Measurements from ENCODE around the gene SHISA5.

Gene SHISA5

DNA sequence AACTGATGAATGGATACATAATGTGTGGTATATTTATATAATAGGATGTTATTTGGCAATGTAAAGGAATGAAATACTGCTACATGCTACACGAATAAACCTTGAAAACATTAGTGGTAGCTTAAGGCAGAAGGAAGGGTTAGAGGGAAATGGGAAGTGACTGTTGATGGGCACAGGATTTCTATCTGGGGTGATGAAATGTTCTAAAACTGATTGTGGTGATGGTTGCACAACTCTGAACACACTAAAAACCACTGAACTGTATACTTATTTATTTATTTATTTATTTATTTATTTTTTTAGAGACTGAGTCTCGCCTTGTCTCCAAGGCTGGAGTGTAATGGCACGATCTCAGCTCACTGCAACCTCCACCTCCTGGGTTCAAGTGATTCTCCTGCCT lies 24.8 kb upstream of the SHISA5 start:
- no peaks in the 10 kb centered on the region for H3K9me3 ChIP-seq (ENCODE audit: low read depth, low read length)
- no peaks in the 10 kb centered on the region for H3K36me3 ChIP-seq (ENCODE audit: insufficient read depth, low read length)
- no peak overlapping the region for H3K4me3 ChIP-seq
- TF ChIP-seq FOXP2 (optimal IDR thresholded peaks at IDR 0.05; ENCODE audit: control extremely low read depth, extremely low read length, insufficient read depth) (no peak), POLR2AphosphoS5 (IDR thresholded peaks at IDR 0.05; ENCODE audit: borderline replicate concordance, low read depth, low read length) (no peak), EZH2 (IDR thresholded peaks at IDR 0.05) (no peak)
- H3K9ac ChIP-seq (ENCODE audit: insufficient read length), result no peak overlapping the region
- no peak for DNase-seq (ENCODE audit: low read depth, low spot score)
- no peak overlapping the region for H3K27ac ChIP-seq

DNA sequence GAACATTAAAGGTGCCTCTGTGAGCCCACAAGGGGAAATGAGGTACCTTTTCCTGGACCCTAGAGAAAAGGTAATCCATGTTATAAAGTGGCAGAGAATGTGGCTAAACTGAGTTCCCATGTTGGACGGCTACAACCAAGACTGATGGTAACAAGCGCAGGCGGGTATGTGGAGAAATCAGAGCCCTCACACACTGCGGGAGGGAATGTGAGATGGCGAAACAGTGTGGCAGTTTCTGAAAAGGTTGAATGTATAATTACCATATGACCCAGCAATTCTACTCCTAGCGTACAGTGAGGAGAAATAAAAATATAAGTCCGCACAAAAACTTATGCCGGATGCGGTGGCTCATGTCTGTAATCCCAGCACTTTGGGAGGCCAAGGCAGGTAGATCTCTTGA lies 24.1 kb upstream of the SHISA5 start:
- no peak for DNase-seq (ENCODE audit: low read depth, low spot score)
- no peaks in the 10 kb centered on the region for H3K36me3 ChIP-seq (ENCODE audit: insufficient read depth, low read length)
- no peaks in the 10 kb centered on the region for H3K9me3 ChIP-seq (ENCODE audit: low read depth, low read length)
- TF ChIP-seq POLR2AphosphoS5 (IDR thresholded peaks at IDR 0.05; ENCODE audit: borderline replicate concordance, low read depth, low read length) (no peak), FOXP2 (optimal IDR thresholded peaks at IDR 0.05; ENCODE audit: control extremely low read depth, extremely low read length, insufficient read depth) (no peak), EZH2 (IDR thresholded peaks at IDR 0.05) (no peak)
- no peak overlapping the region for H3K27ac ChIP-seq
- no peak overlapping the region for H3K4me3 ChIP-seq
- H3K9ac ChIP-seq (ENCODE audit: insufficient read length), result no peak overlapping the region

DNA sequence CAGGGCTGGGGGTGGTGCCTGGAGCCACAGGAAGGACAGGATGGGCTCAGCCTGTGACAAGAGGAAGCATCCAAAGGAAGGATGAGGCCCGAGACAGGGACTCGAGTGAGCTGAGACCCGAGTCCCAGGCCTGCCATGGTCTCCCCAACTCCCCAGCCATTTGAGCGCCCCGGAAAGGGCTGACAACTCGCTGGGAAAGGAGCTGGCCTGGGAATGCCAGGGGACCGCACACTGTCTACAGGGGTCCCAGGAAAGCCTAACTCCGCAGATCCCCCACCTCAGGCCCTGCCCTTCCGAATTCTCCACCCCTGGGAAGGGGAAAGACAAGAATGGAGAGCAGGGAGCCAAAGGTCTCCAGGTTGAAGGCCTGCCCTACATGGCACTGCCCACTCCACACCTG lies 21.0 kb upstream of the SHISA5 start:
- no peak overlapping the region for H3K9ac ChIP-seq (ENCODE audit: insufficient read length)
- no peak for DNase-seq (ENCODE audit: low read depth, low spot score)
- no peak overlapping the region for H3K4me3 ChIP-seq
- TF ChIP-seq FOXP2 (optimal IDR thresholded peaks at IDR 0.05; ENCODE audit: control extremely low read depth, extremely low read length, insufficient read depth) (no peak), EZH2 (IDR thresholded peaks at IDR 0.05) (no peak)
- H3K27ac ChIP-seq, result no peak overlapping the region
- H3K36me3 ChIP-seq (ENCODE audit: insufficient read depth, low read length), result no peaks in the 10 kb centered on the region
- H3K9me3 ChIP-seq (ENCODE audit: low read depth, low read length), result no peaks in the 10 kb centered on the region

DNA sequence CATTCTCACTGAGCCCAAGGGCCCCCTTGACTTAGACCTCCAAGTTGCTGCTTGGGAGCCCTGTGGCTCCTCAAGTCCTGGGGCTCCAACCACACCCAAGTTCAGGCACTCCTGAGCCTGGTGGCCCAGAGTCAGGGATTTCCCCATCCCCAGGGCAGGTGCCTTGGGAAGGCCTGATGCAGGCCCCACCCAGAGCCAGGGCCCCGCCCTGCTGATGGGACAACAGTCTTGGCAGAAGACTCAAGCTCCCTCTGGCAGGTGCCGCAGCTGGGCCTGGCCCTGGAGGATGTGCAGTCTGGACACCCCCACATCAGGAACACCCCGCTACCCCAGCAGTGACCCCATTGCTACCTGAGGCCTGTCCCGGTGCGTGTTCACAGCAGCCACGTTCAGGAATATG lies 17.7 kb upstream of the SHISA5 start:
- no peaks in the 10 kb centered on the region for H3K36me3 ChIP-seq (ENCODE audit: insufficient read depth, low read length)
- no peak overlapping the region for H3K9ac ChIP-seq (ENCODE audit: insufficient read length)
- no peak for DNase-seq (ENCODE audit: low read depth, low spot score)
- no peak overlapping the region for H3K27ac ChIP-seq
- no peak overlapping the region for H3K4me3 ChIP-seq
- H3K9me3 ChIP-seq (ENCODE audit: low read depth, low read length), result no peaks in the 10 kb centered on the region
- TF ChIP-seq POLR2AphosphoS5 (IDR thresholded peaks at IDR 0.05; ENCODE audit: borderline replicate concordance, low read depth, low read length) (no peak), EZH2 (IDR thresholded peaks at IDR 0.05) (no peak), FOXP2 (optimal IDR thresholded peaks at IDR 0.05; ENCODE audit: control extremely low read depth, extremely low read length, insufficient read depth) (no peak)

DNA sequence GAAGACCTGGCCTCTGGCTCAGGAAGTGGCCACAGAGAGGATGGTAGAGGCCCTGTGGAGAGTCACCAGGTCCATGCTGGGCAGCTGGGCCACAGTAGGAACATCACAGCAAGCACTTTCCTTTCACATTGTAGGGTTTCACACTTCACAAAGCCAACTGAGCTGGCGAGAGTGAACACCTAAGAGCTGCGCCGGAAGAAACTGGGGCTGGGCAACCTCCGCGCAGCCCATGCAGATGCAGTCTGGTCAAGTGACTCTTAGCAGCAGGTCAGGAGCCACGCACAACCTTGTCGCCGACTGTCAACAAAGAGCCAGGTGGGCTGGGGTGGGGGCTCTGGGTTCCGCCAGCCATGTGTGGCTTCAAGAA lies 15.3 kb upstream of the SHISA5 start:
- DNase-seq (ENCODE audit: low read depth, low spot score), result no peak
- no peaks in the 10 kb centered on the region for H3K9me3 ChIP-seq (ENCODE audit: low read depth, low read length)
- H3K36me3 ChIP-seq (ENCODE audit: insufficient read depth, low read length), result no peaks in the 10 kb centered on the region
- no peak overlapping the region for H3K27ac ChIP-seq
- no peak for TF ChIP-seq EZH2 (IDR thresholded peaks at IDR 0.05)
- TF ChIP-seq FOXP2 (optimal IDR thresholded peaks at IDR 0.05; ENCODE audit: control extremely low read depth, extremely low read length, insufficient read depth), result no peak
- no peak for TF ChIP-seq POLR2AphosphoS5 (IDR thresholded peaks at IDR 0.05; ENCODE audit: borderline replicate concordance, low read depth, low read length)
- H3K9ac ChIP-seq (ENCODE audit: insufficient read length), result no peak overlapping the region
- no peak overlapping the region for H3K4me3 ChIP-seq

DNA sequence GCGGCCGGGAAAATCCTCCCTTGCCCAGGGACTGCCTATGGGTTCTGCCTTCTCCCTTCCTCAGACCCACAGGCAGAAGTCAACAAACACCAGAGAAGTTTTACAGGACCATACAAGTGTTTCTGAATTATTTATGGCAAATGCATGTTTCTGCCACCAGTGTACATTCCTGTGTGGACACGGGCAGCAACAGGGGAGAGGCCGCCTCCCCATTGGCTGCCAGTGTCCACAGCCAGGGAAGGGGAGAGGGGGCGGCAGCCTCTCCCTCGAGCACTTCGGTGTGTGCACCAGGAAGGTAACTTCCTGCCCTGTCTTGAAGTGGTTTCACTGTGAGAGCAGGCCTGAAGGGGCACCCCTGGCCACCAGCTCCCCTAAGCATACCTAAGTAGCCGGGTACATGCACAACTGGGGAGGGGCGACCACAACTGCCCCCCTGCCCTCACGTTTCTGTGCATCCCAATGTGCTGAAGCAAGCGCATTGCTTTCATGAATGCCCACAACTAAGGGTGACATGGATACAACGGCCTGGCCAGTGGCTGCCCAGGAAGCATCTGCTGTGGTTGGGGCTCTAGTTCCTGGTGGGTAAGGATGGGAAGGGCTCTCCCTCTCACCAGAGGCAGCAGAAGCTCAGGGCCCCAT lies 14.8 kb upstream of the SHISA5 start:
- Histone ChIP-seq H3K9ac (ENCODE audit: insufficient read length) (no peak overlapping the region), H3K4me3 (no peak overlapping the region), H3K36me3 (ENCODE audit: insufficient read depth, low read length) (no peaks in the 10 kb centered on the region), H3K27ac (no peak overlapping the region), H3K9me3 (ENCODE audit: low read depth, low read length) (no peaks in the 10 kb centered on the region)
- no peak for TF ChIP-seq EZH2 (IDR thresholded peaks at IDR 0.05)
- DNase-seq (ENCODE audit: low read depth, low spot score), result no peak

DNA sequence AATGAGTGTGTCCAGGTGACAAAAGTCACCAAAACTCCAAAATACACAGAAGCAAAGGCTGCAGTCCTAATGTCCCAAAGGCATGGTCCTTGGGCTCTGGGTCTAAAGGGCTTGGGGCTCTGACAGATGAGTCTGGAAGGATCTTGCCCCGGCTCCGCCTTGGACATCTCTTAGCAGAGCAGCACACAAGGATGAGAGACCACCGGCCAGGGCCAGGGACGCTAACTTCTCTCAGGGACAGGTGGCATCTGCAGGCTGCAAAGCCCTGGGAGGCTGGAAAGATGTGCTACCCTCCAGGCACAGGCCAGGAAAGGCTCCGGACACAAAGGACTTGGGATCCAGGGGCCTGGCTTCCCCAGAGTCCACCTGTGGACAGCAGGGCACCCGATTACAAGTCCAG lies 14.1 kb upstream of the SHISA5 start:
- H3K36me3 ChIP-seq (ENCODE audit: insufficient read depth, low read length), result no peaks in the 10 kb centered on the region

DNA sequence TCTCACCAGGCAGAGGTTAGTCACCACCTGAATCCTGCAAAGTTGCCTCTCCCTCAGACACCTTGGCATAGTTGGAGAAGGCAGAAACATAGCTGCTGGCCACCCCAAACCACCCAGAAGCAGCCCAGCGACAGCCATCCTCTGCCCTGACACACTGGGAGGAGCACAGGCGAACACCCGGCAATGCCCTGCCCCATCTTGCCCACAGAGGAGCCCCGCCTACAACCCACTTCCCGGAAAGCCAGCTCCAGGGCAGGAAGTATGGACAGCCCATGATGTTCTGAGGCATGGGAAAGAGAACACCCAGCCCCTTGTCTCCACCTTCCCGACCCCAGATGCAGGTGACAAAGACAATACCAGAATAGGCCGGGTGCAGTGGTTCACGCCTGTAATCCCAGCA lies 12.6 kb upstream of the SHISA5 start:
- no peak for DNase-seq (ENCODE audit: low read depth, low spot score)
- H3K36me3 ChIP-seq (ENCODE audit: insufficient read depth, low read length), result no peaks in the 10 kb centered on the region
- H3K27ac ChIP-seq, result no peak overlapping the region
- no peak for TF ChIP-seq POLR2AphosphoS5 (IDR thresholded peaks at IDR 0.05; ENCODE audit: borderline replicate concordance, low read depth, low read length)
- TF ChIP-seq FOXP2 (optimal IDR thresholded peaks at IDR 0.05; ENCODE audit: control extremely low read depth, extremely low read length, insufficient read depth), result no peak
- no peak for TF ChIP-seq EZH2 (IDR thresholded peaks at IDR 0.05)
- no peak overlapping the region for H3K4me3 ChIP-seq
- no peaks in the 10 kb centered on the region for H3K9me3 ChIP-seq (ENCODE audit: low read depth, low read length)
- no peak overlapping the region for H3K9ac ChIP-seq (ENCODE audit: insufficient read length)

More for the DNA sequence above, 14.1 kb upstream of the SHISA5 start:
- no peak for DNase-seq (ENCODE audit: low read depth, low spot score)
- no peak overlapping the region for H3K9ac ChIP-seq (ENCODE audit: insufficient read length)
- no peaks in the 10 kb centered on the region for H3K9me3 ChIP-seq (ENCODE audit: low read depth, low read length)
- TF ChIP-seq POLR2AphosphoS5 (IDR thresholded peaks at IDR 0.05; ENCODE audit: borderline replicate concordance, low read depth, low read length), result no peak
- TF ChIP-seq EZH2 (IDR thresholded peaks at IDR 0.05), result no peak
- TF ChIP-seq FOXP2 (optimal IDR thresholded peaks at IDR 0.05; ENCODE audit: control extremely low read depth, extremely low read length, insufficient read depth), result no peak
- H3K27ac ChIP-seq, result no peak overlapping the region
- H3K4me3 ChIP-seq, result no peak overlapping the region

DNA sequence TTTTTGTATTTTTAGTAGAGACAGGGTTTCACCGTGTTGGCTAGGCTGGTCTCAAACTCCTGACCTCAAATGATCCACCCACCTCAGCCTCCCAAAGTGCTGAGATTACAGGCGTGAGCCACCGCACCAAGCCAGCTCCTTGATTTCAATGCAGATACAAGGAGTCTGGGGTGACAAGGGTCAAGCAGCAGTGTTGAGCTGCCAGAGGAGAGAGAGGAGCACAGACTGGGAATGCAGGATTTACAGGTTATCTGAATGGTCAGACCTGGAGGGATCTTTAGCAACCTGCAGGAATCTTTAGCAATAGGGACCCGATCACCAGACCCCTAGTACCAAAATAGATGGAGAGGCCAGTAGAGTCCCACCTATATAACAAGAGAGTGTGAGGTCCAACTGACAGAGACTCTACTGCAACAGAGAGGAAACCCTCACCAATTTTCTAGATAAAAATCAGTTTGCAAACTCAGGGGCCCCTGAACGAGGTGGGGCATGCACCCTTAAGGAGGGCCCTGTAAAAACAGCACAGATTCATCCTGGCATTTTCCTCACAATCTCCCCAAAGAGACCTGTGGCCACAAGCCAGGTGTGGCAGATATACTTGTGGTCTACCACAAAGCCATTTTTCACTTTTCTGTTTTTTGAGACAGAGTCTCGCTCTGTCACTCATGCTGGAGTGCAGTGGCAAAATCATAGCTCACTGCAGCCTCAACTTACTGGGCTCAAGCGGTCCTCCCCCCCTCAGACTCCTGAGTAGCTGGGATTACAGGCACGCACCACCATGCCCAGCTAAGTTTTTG lies 10.7 kb upstream of the SHISA5 start:
- TF ChIP-seq EZH2 (IDR thresholded peaks at IDR 0.05), result no peak
- no peak for TF ChIP-seq POLR2AphosphoS5 (IDR thresholded peaks at IDR 0.05; ENCODE audit: borderline replicate concordance, low read depth, low read length)
- no peak for TF ChIP-seq FOXP2 (optimal IDR thresholded peaks at IDR 0.05; ENCODE audit: control extremely low read depth, extremely low read length, insufficient read depth)
- Histone ChIP-seq H3K36me3 (ENCODE audit: insufficient read depth, low read length) (no peaks in the 10 kb centered on the region), H3K9ac (ENCODE audit: insufficient read length) (no peak overlapping the region), H3K27ac (no peak overlapping the region), H3K4me3 (no peak overlapping the region), H3K9me3 (ENCODE audit: low read depth, low read length) (no peaks in the 10 kb centered on the region)
- no peak for DNase-seq (ENCODE audit: low read depth, low spot score)

All from SK-N-MC (cell line).